Fibroblast of the conjunctiva (primary cell): ENCODE measurements around the gene TPM1.
"Not testable (repeated sequence)": the region's sequence is repeated elsewhere in the genome, so short reads cannot be mapped to it uniquely, and the experiment has no call there.

Experiments used
- DNase-seq: peaks from one replicate; pipeline ENCODE4 v3.0.0-alpha.2; 2010; ENCODE audit warnings: low read depth

Gene TPM1

DNA sequence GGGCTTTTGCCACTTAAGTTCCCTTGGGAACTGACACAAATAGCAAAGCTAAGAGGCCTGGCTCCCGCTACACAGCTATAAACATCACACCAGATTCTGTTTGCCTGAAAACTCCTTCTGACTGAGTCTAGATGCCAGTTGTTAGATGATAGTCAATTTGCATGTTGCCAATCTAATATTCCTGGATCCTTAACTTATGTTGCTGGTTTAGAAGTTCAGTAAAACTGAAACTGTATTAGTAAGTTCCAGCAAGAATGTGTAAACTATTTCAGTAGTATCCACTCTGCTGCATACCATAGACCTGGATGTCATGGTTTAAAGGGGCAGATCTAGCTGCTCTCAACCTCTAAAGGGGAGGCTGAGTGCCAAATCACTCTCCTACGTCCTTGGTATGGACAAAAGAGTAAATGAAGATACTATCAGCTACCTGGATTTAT is 52.0 kb downstream of the TPM1 start:
- DNase-seq = no peak

GRCh38 chr15:63096178-63096577 is 53.6 kb downstream of the TPM1 start:
- DNase-seq = no peak

- not testable (repeated sequence) for DNase-seq
Measured at GRCh38 chr15:63098901-63099300, 56.4 kb downstream of the TPM1 start.

DNA sequence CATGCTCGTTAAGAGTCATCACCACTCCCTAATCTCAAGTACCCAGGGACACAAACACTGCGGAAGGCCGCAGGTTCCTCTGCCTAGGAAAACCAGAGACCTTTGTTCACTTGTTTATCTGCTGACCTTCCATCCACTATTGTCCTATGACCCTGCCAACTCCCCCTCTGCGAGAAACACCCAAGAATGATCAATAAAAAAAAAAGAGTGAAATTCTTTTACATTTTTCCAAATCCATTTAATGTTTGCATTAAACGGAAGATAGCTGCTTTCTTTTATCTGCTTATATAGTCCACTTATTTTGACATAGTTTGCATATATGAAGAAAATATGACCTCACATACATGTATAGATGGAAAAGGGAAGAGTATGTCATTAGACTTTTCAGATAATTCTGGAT is 57.0 kb downstream of the TPM1 start:
- DNase-seq = not testable (repeated sequence)

GRCh38 chr15:63103416-63103815 is 60.9 kb downstream of the TPM1 start:
- no peak for DNase-seq

DNA sequence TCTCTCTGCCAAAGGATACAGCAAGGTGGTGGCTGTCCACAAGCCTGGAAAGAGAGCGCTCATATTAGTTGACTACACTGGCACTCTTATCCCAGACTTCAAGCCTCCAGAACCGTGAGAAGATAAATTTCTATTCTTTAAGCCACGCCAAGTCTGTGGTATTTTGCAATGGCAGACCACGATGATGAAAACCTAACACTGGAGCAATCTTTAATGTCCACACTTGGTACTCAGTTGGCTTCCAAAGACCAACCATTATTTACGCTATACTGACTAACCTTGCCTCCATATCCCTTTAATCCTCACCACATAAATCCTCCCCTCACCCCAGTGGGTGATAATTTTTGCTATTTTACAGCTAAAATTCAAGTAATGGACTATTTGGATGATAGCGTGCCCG is 62.2 kb downstream of the TPM1 start:
- no peak for DNase-seq

DNA sequence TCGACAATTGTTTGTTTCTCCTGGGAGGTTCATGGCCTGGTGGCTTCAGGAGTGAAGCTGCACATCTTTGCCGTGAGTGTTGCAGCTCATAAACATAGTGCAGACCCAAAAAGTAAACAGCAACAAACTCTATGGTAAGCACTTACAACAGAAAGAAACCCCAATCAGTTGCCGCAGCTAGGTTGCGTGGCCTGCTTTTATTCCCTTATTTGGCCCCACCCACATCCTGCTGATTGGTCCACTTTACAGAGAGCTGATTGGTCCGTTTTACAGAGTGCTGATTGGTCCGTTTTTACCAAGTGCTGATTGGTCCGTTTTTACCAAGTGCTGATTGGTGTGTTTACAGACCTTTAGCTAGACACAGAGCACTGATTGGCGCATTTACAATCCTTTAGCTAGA is 62.8 kb downstream of the TPM1 start:
- not testable (repeated sequence) for DNase-seq

GRCh38 chr15:63107895-63108546 is 65.5 kb downstream of the TPM1 start:
- peak; percentile 98 for DNase-seq

DNA sequence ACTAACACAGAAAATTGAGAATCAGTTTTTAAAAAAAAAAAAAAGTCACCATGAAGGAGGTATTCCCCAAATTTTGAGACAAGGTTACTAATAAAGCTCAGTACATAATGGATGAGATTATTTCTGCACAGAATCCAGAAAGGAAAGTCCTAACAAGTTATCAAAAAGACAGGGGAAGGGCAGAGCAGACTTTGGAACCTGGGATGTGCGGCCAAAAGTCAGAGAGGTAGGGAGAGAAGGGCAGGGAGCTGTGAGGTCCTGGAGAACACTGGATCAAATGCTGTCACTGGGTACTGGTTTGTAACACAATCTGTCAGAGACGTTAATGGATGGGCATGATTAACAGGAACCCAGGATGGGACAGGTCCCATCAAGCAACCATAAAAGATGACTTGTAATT is 67.0 kb downstream of the TPM1 start:
- DNase-seq = no peak

GRCh38 chr15:63109920-63110319 is 67.4 kb downstream of the TPM1 start:
- no peak for DNase-seq

DNA sequence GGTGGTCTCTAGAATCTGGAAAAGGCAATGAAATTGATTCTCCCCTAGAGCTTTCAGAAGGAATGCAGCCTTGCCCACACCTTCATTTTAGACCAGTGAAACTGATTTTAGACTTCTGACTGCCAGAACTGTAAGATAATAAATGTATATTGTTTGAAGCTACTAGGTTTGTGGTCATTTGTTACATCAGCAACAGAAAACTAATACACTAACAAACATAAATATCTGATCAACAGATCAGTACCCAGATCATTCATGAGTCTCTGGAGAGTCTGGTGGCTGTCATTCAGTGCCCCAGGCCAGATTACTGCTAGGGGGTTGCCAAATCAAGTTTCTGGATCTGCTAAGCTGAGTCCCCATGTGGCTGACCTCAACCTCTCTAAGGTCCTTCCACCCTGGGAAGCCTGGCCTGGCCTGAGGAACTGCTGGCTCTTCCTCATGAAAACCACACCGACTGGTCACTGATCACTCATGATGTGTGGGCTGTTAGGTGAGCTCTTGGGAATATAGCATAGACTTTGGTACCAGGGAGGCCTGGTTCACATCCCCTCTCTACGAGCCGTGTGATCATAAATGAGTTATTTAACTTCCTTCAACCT is 68.0 kb downstream of the TPM1 start:
- no peak for DNase-seq

GRCh38 chr15:63111481-63111880 is 68.9 kb downstream of the TPM1 start:
- DNase-seq = no peak

- no peak for DNase-seq
Measured at GRCh38 chr15:63112871-63113270, 70.3 kb downstream of the TPM1 start.

DNA sequence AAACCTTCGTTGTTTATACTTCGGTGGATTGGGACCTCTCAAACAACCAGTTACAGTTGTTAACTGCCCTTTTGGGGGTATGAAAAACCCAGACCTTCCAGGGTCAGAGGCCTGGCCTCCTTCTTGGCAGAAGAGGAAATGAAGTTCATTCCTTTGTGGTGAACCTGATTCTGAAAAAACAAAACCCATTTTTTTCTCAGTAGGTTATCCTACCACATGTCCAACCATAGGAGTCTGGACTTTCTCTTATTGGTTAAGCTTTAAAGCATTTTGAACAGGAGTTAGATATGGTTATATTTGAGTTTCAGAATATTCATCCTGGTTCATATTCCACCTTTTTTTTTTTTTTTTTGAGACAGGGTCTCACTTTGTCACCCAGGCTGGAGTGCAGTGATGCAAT is 71.9 kb downstream of the TPM1 start:
- no peak for DNase-seq
